H9 (cell line): ENCODE measurements around the gene WDR7. TPM values are rescaled to one million over a fixed set of nuclear protein-coding genes. Genes with fewer than 3 reads are reported as not detected.

Experiments used
- DNase-seq: peaks from one replicate; pipeline ENCODE4 v3.0.0-alpha.2; 2017
- H2AFZ ChIP-seq: one replicate; pipeline ENCODE4 v1.6.1; 2013; ENCODE audit warnings: mild to moderate bottlenecking, low read length, control low read depth, moderate library complexity
- H2AK5ac ChIP-seq: 2 replicates; pipeline ENCODE4 v1.6.1; 2013; ENCODE audit warnings: low read length, control low read depth, mixed read lengths; ENCODE audit not compliant: insufficient read length
- H2BK120ac ChIP-seq: one replicate; pipeline ENCODE4 v1.6.1; 2013; ENCODE audit warnings: low read depth, mild to moderate bottlenecking, low read length, control low read depth, inconsistent platforms; ENCODE audit not compliant: poor library complexity, severe bottlenecking
- H2BK12ac ChIP-seq: 2 replicates; pipeline ENCODE4 v1.6.1; 2013; ENCODE audit warnings: low read length, control low read depth, mixed read lengths, low read depth; ENCODE audit not compliant: insufficient read length
- H2BK15ac ChIP-seq: 2 replicates; pipeline ENCODE4 v1.6.1; 2013; ENCODE audit warnings: low read depth, low read length, control low read depth
- H2BK20ac ChIP-seq: one replicate; pipeline ENCODE4 v1.6.1; 2013; ENCODE audit warnings: low read depth, mild to moderate bottlenecking, low read length, control low read depth, inconsistent platforms; ENCODE audit not compliant: poor library complexity, severe bottlenecking
- H2BK5ac ChIP-seq: 2 replicates; pipeline ENCODE4 v1.6.1; 2013; ENCODE audit warnings: low read length, control low read depth, mixed read lengths; ENCODE audit not compliant: insufficient read length
- H3K14ac ChIP-seq: 2 replicates; pipeline ENCODE4 v1.6.1; 2013; ENCODE audit warnings: low read length, control low read depth; ENCODE audit not compliant: insufficient read depth
- H3K18ac ChIP-seq: 2 replicates; pipeline ENCODE4 v1.6.1; 2013; ENCODE audit warnings: low read depth, mild to moderate bottlenecking, mixed read lengths, low read length, control low read depth; ENCODE audit not compliant: insufficient read length
- H3K23ac ChIP-seq: 2 replicates; pipeline ENCODE4 v1.6.1; 2013; ENCODE audit warnings: low read length, control low read depth, mixed read lengths, low read depth; ENCODE audit not compliant: insufficient read length
- H3K23me2 ChIP-seq: 2 replicates; pipeline ENCODE4 v1.6.1; 2013; ENCODE audit warnings: low read depth, mild to moderate bottlenecking, mixed read lengths, low read length, control low read depth; ENCODE audit not compliant: insufficient read length, poor library complexity, severe bottlenecking
- H3K27ac ChIP-seq: 2 replicates; pipeline ENCODE4 v1.5.1; 2013; ENCODE audit warnings: low read length, control low read depth, mixed read lengths, low read depth; ENCODE audit not compliant: insufficient read length
- H3K27me3 ChIP-seq: 2 replicates; pipeline ENCODE4 v1.6.1; 2013; ENCODE audit warnings: low read length, control low read depth, inconsistent platforms; ENCODE audit not compliant: insufficient read depth
- H3K4ac ChIP-seq: 2 replicates; pipeline ENCODE4 v1.6.1; 2013; ENCODE audit warnings: low read depth, mild to moderate bottlenecking, control low read depth, inconsistent platforms, low read length, moderate library complexity
- H3K4me1 ChIP-seq: 2 replicates; pipeline ENCODE4 v1.6.1; 2013; ENCODE audit warnings: low read length, control low read depth, inconsistent platforms; ENCODE audit not compliant: insufficient read depth
- H3K4me2 ChIP-seq: 2 replicates; pipeline ENCODE4 v1.6.1; 2013; ENCODE audit warnings: low read length, control low read depth, mixed read lengths; ENCODE audit not compliant: insufficient read length, insufficient read depth
- H3K56ac ChIP-seq: 2 replicates; pipeline ENCODE4 v1.6.1; 2013; ENCODE audit warnings: low read depth, mild to moderate bottlenecking, mixed read lengths, low read length, control low read depth; ENCODE audit not compliant: insufficient read length
- H3K79me1 ChIP-seq: 2 replicates; pipeline ENCODE4 v1.6.1; 2013; ENCODE audit warnings: low read depth, mild to moderate bottlenecking, moderate library complexity, low read length, control low read depth, inconsistent platforms; ENCODE audit not compliant: insufficient read depth, poor library complexity, severe bottlenecking
- H3K79me2 ChIP-seq: 2 replicates; pipeline ENCODE4 v1.6.1; 2013; ENCODE audit warnings: low read length, control low read depth, inconsistent platforms; ENCODE audit not compliant: insufficient read depth
- H3K9ac ChIP-seq: 2 replicates; pipeline ENCODE4 v1.6.1; 2013; ENCODE audit warnings: low read length, control low read depth, mixed read lengths; ENCODE audit not compliant: insufficient read length; ENCODE audit errors: extremely low read depth
- H3K9me3 ChIP-seq: one replicate; pipeline ENCODE4 v1.6.1; 2013; ENCODE audit warnings: low read depth, low read length, inconsistent platforms; ENCODE audit not compliant: control insufficient read depth
- H3T11ph ChIP-seq: one replicate; pipeline ENCODE4 v1.6.1; 2013; ENCODE audit warnings: mild to moderate bottlenecking, low read length, control low read depth, inconsistent platforms
- H4K20me1 ChIP-seq: one replicate; pipeline ENCODE4 v1.6.1; 2013; ENCODE audit not compliant: control insufficient read depth, insufficient read length, insufficient read depth
- H4K5ac ChIP-seq: 2 replicates; pipeline ENCODE4 v1.6.1; 2013; ENCODE audit warnings: low read depth, mild to moderate bottlenecking, mixed read lengths, low read length, control low read depth; ENCODE audit not compliant: insufficient read length
- H4K8ac ChIP-seq: replicated peaks from 2 replicates; pipeline ENCODE4 v1.6.1; 2013; ENCODE audit warnings: low read length, control low read depth, mixed read lengths, low read depth; ENCODE audit not compliant: insufficient read length
- H4K91ac ChIP-seq: 2 replicates; pipeline ENCODE4 v1.6.1; 2013; ENCODE audit warnings: low read depth, mild to moderate bottlenecking, moderate library complexity, mixed read lengths, low read length, control low read depth; ENCODE audit not compliant: insufficient read length
- H3K27ac Mint-ChIP-seq, 3 experiments: 2 replicates in 2 of 3; 3 replicates in 1 of 3; pipeline ENCODE4 v1.8.0; 2020 to 2021; ENCODE audit warnings: mixed read lengths in 3 of 3, mild to moderate bottlenecking in 1 of 3, moderate library complexity in 1 of 3
- H3K27me3 Mint-ChIP-seq: 2 replicates; pipeline ENCODE4 v1.8.0; 2021; ENCODE audit warnings: low read depth, mild to moderate bottlenecking, moderate library complexity, mixed read lengths
- H3K36me3 Mint-ChIP-seq, 3 experiments: 2 replicates in 2 of 3; 3 replicates in 1 of 3; pipeline ENCODE4 v1.8.0; 2020 to 2021; ENCODE audit warnings: low read depth in 3 of 3, mixed read lengths in 3 of 3; ENCODE audit not compliant: insufficient read depth in 1 of 3
- H3K4me1 Mint-ChIP-seq, 2 experiments: 2 replicates each; pipeline ENCODE4 v1.8.0; 2020; ENCODE audit warnings: mixed read lengths in 2 of 2
- H3K4me3 Mint-ChIP-seq, 2 experiments: 2 replicates in 1 of 2; 3 replicates in 1 of 2; pipeline ENCODE4 v1.8.0; 2020 to 2021; ENCODE audit warnings: mild to moderate bottlenecking in 2 of 2, mixed read lengths in 2 of 2, moderate library complexity in 1 of 2
- H3K9me3 Mint-ChIP-seq, 2 experiments: 2 replicates in 1 of 2; 3 replicates in 1 of 2; pipeline ENCODE4 v1.8.0; 2020; ENCODE audit warnings: mild to moderate bottlenecking in 2 of 2, mixed read lengths in 2 of 2, moderate library complexity in 1 of 2
- CTCF ChIP-seq: fragments of 200-600 bp; sonication (generic); conservative IDR thresholded peaks from 3 replicates; pipeline ENCODE4 v1.8.0; 2021; ENCODE audit warnings: antibody characterized with exemption, mild to moderate bottlenecking
- WGBS: extraction: QIAGEN DNeasy Blood & Tissue Kit; methylation state at CpG from one replicate; pipeline ENCODE4 v1.1.7; 2013; ENCODE audit warnings: missing lambda C conversion rate, low lambda C conversion rate, mixed read lengths; ENCODE audit not compliant: insufficient read length; ENCODE audit errors: extremely low coverage; 5-methylcytosine and 5-hydroxymethylcytosine counted together
- total RNA-seq: library from RNA; stranded (reverse); gene quantifications from 2 replicates; pipeline ENCODE4 v1.2.1, GENCODE V29; 2021

WDR7 gene
- total RNA-seq, 1 experiment from 2014 or later: 14.8 TPM

DNA sequence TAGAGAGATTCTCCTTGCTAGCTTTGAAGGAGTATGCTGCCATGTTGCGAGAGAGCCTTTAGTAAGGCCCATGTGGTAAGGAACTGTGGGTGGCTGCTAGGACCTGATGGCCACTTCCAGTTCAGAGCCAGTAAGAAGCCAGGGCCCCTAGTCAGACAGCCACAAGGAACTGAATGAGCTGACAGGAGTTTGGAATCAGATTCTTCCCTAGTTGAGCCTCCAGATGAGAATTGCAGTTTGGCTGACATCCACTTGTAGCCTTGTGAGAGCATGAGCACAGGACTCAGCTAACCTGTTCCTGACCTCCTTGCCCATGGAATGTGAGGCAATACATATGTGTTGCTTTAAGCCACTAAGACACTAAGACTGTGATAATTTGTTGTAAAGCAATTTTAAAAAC lies 1.2 kb upstream of the WDR7 start:
- H2BK15ac ChIP-seq: no peak overlapping the region
- H3K23me2 ChIP-seq: peaks cover 6% of the 10 kb centered on the region
- H4K8ac ChIP-seq: no peak overlapping the region
- H4K20me1 ChIP-seq: no peaks in the 10 kb centered on the region
- H3K79me1 ChIP-seq: peaks cover 3% of the 10 kb centered on the region
- H2BK5ac ChIP-seq: no peak overlapping the region
- Mint-ChIP-seq H3K36me3 (peaks cover 0 to 5% (median 0%) of the 10 kb centered on the region in 3 experiments; a peak in 3 of 7 replicates), H3K4me1 (peaks cover 13% of the 10 kb centered on the region in 2 experiments), H3K27me3 (no peaks in the 10 kb centered on the region; the same call in 1 of the 2 replicates), H3K4me3 (no peak overlapping the region), H3K27ac (peak overlapping the region in 1 of 3 experiments; percentile 80; a peak in 1 of 7 replicates), H3K9me3 (peaks cover 5 to 7% of the 10 kb centered on the region in 2 experiments; a peak in 2 of 5 replicates)
- no peak for TF ChIP-seq CTCF
- H3K18ac ChIP-seq: no peak overlapping the region
- H4K5ac ChIP-seq: no peak overlapping the region
- no peak for DNase-seq
- no peak overlapping the region for H2BK20ac ChIP-seq
- H3K79me2 ChIP-seq: peaks cover 4% of the 10 kb centered on the region; the same call in 1 of the 2 replicates
- no peak overlapping the region for H3K56ac ChIP-seq
- no peak overlapping the region for H3K27ac ChIP-seq
- no peak overlapping the region for H3K4ac ChIP-seq
- H3K4me1 ChIP-seq: no peaks in the 10 kb centered on the region; the same call in 1 of the 2 replicates
- H3K14ac ChIP-seq: no peak overlapping the region
- H3K4me2 ChIP-seq: no peak overlapping the region
- H3K23ac ChIP-seq: no peak overlapping the region
- no peak overlapping the region for H3K9ac ChIP-seq
- H4K91ac ChIP-seq: no peak overlapping the region
- H2BK120ac ChIP-seq: no peak overlapping the region
- no peak overlapping the region for H2BK12ac ChIP-seq
- H3T11ph ChIP-seq: no peak overlapping the region
- no CpG with 5 or more reads among the region's 1 CpG for WGBS
- H3K9me3 ChIP-seq: no peaks in the 10 kb centered on the region
- no peaks in the 10 kb centered on the region for H3K27me3 ChIP-seq
- H2AK5ac ChIP-seq: no peak overlapping the region
- no peak overlapping the region for H2AFZ ChIP-seq
